Right lobe of liver (tissue), 4 donors: Measurements from ENCODE around the gene TOB2.

Source experiments
- CTCF ChIP-seq, 4 donors: fragments of 200-600 bp in 3 of 4; fragments of 450-650 bp in 1 of 4; IDR thresholded peaks; one replicate each; pipeline versions ENCODE4 v1.5.1 to v1.8.0; 2016 to 2022; ENCODE audit warnings: antibody characterized with exemption in 4 of 4, mild to moderate bottlenecking in 2 of 4
- POLR2A ChIP-seq: fragments of 450-650 bp; IDR thresholded peaks from one replicate; pipeline ENCODE4 v1.6.1; 2017; ENCODE audit warnings: antibody characterized with exemption, mild to moderate bottlenecking
- donor health status: DM: no; HTN: no; CAD: no.
- donor health status: DM: no; HTN: no; CAD: no.
- donor health status: DM: no; HTN: yes; CAD: no.

GRCh38 chr22:41407433-41407832 is 39.2 kb downstream of the TOB2 start:
- no peak for TF ChIP-seq CTCF (IDR thresholded peaks at IDR 0.05)
- TF ChIP-seq POLR2A = no peak
